Measurements from ENCODE around the gene PAQR7.

- no peak for TF ChIP-seq CTCF (IDR thresholded peaks at IDR 0.05; ENCODE audit: insufficient read depth, low read depth, low read length)
- TF ChIP-seq EZH2 (IDR thresholded peaks at IDR 0.05; ENCODE audit: insufficient read depth, low read length), result no peak
Observed at GRCh38 chr1:25893116-25893515, 17.6 kb upstream of the PAQR7 start.

Data from astrocyte (in vitro differentiated cells and primary cell).